GM19351 (cell line): ENCODE measurements around the gene ZNF263.

Experiments used
- ATAC-seq: cut with Tn5 transposase; IDR thresholded peaks from one replicate; pipeline ENCODE4 v1.9.1; 2021; ENCODE audit warnings: mild to moderate bottlenecking, moderate library complexity; ENCODE audit not compliant: unreplicated experiment

ZNF263 gene

DNA sequence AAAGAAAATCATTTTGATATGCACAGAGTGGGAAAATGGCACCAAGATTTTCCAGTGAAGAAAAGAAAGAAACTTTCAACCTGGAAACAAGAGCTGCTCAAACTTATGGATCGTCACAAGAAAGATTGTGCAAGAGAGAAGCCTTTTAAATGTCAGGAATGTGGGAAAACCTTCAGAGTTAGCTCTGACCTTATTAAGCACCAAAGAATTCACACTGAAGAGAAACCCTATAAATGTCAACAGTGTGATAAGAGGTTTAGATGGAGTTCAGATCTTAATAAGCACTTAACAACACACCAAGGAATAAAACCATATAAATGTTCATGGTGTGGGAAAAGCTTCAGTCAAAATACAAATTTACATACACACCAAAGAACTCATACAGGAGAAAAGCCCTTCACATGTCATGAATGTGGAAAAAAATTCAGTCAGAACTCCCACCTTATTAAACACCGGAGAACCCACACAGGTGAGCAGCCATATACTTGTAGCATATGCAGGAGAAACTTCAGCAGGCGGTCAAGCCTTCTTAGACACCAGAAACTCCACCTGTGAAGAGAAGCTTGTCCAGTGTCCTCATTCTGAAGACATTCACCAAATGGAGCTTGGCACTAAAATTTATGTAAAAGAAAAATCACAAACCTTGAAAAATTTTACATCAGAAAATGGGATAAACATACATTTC is 34.2 kb downstream of the ZNF263 start:
- ATAC-seq: no peak

DNA sequence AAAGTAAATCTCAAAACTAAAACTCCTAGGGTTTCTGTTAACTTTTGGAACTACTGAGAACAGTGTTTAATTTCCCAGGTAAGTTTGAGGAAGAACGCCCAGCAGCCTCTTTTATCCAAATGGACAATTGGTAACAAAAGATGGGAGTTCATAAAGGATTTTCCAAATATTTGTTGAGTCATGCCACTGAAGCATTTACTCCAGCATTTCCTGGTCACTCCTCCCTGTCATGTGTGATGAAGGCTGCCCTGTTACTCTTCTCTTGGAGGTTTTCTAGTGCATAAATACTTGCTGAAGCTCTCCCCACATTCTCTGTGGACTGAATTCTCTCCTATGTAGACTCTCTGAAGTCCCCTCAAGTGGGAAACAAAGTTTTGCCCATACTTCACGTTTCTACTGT is 38.5 kb downstream of the ZNF263 start:
- no peak for ATAC-seq

DNA sequence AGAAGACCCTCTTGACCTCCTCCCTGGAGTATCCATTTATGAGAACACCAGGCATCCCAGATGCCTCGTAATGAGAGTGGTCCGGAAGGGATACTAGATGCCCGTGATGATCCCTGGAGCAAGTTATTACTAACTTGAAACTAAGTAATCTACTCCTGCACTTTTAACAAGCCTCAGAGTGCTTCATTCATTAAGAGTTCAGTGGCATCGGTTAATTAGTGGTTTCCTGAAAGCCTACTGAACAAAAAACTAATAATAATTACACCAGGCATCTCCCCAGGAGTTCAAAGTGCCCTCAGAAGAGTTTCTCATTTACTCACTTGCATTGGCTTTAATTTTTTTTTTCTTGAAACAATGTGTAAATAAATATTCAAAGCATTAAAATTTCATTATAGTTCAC is 44.2 kb downstream of the ZNF263 start:
- no peak for ATAC-seq

DNA sequence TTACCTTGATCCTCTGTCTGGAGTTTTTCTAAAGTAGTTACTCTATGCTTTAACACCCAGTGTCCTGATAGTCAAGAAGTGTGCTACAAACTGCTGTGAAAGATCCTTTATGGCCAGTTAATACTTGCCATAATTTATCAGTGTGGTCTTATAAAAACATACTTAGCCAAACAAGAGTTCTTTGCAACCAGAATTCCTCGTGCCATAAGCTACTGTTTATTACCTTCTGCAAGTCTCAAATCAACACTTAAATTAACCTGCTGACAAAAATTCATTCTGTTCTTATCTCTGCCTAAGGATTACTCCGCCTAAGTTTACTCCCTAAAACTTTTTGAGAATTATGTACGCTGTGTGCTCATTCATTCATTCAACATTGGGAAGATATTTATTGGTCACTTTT is 44.8 kb downstream of the ZNF263 start:
- ATAC-seq: no peak

DNA sequence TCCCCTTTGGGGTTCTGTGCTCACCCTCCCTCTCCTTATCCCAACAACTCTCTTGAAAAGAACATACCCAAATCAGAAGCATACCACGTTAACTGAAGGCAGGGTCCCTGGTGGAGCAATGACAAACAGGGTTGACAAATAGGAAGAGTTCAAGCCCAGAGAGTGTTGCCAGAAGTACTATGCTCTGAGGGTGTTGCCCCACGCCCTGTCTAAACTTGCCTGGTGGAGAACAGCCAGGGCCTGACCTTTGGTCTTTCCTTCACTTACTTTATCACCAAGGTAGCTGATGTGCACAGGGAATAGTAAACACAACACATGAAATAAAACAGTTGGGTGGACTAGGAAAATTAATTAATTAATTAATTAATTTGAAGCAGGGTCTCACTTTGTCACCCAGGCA is 45.4 kb downstream of the ZNF263 start:
- no peak for ATAC-seq
